Measurements from ENCODE around the gene THSD7A.

- TF ChIP-seq, protein P1, sequence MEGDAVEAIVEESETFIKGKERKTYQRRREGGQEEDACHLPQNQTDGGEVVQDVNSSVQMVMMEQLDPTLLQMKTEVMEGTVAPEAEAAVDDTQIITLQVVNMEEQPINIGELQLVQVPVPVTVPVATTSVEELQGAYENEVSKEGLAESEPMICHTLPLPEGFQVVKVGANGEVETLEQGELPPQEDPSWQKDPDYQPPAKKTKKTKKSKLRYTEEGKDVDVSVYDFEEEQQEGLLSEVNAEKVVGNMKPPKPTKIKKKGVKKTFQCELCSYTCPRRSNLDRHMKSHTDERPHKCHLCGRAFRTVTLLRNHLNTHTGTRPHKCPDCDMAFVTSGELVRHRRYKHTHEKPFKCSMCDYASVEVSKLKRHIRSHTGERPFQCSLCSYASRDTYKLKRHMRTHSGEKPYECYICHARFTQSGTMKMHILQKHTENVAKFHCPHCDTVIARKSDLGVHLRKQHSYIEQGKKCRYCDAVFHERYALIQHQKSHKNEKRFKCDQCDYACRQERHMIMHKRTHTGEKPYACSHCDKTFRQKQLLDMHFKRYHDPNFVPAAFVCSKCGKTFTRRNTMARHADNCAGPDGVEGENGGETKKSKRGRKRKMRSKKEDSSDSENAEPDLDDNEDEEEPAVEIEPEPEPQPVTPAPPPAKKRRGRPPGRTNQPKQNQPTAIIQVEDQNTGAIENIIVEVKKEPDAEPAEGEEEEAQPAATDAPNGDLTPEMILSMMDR (IDR thresholded peaks at IDR 0.05; ENCODE audit: low read length): no peak
- TF ChIP-seq EZH2phosphoT487 (IDR thresholded peaks at IDR 0.05; ENCODE audit: low read length): no peak
- no peak for TF ChIP-seq EZH2 (optimal IDR thresholded peaks at IDR 0.05; ENCODE audit: low read depth, low read length)
Observed at GRCh38 chr7:11327633-11328032, 504.4 kb downstream of the THSD7A start.
